NT2/D1 (cell line): ENCODE measurements around the gene MTRFR.

Experiments
- SUZ12 ChIP-seq: IDR thresholded peaks from 2 replicates; pipeline ENCODE4 v1.6.1; 2011; ENCODE audit not compliant: insufficient read length, insufficient read depth; ENCODE audit errors: extremely low read depth
- YY1 ChIP-seq: IDR thresholded peaks from 2 replicates; pipeline ENCODE4 v1.6.1; 2011; ENCODE audit not compliant: insufficient read length, insufficient read depth
- ZNF274 ChIP-seq: IDR thresholded peaks from 2 replicates; pipeline ENCODE4 v1.6.1; 2011; ENCODE audit warnings: mild to moderate bottlenecking, low read depth, low read length

DNA sequence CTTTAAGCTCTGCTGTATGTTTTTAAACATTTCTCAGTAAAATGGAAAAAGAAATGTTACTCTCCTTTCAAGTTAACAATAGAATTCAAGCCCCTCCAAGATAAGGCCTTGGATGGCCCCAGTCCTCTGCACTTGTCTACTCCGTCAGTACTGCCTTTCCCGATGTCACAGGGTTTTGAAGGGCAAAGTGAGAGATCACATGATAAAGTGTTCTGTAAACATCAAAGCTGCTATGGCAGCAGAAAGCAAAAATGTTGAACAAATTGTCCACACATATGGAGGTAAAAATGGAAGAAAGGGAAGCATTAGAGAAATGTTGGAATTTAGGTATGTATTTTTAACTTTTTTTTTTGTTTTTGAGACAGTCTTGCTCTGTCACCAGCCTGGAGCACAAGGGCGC is 71.9 kb downstream of the MTRFR start:
- no peak for TF ChIP-seq YY1
- no peak for TF ChIP-seq ZNF274
- TF ChIP-seq SUZ12, result no peak
